PFSK-1 (cell line): ENCODE measurements around the gene ITM2B.

ENCODE experiments used
- POLR2AphosphoS5 ChIP-seq: IDR thresholded peaks from 2 replicates; pipeline ENCODE4 v1.6.1; 2012; ENCODE audit warnings: low read depth, mild to moderate bottlenecking, control low read depth, low read length, moderate library complexity
- SIN3A ChIP-seq: IDR thresholded peaks from 2 replicates; pipeline ENCODE4 v1.6.1; 2012; ENCODE audit warnings: mild to moderate bottlenecking, low read length, moderate library complexity, borderline replicate concordance; ENCODE audit not compliant: insufficient read depth
- TAF1 ChIP-seq: IDR thresholded peaks from 2 replicates; pipeline ENCODE4 v1.6.1; 2012; ENCODE audit warnings: low read length, control low read depth, borderline replicate concordance; ENCODE audit not compliant: insufficient read depth
- TF ChIP-seq, protein P1 (sequence below), 2 experiments: IDR thresholded peaks; 2 replicates each; pipeline versions ENCODE4 v1.6.1 to v1.8.0; 2011 to 2012; ENCODE audit warnings: low read depth in 2 of 2, low read length in 2 of 2, control low read depth in 1 of 2, inconsistent platforms in 1 of 2, mild to moderate bottlenecking in 1 of 2, moderate library complexity in 1 of 2; ENCODE audit not compliant: insufficient read depth in 1 of 2

DNA sequence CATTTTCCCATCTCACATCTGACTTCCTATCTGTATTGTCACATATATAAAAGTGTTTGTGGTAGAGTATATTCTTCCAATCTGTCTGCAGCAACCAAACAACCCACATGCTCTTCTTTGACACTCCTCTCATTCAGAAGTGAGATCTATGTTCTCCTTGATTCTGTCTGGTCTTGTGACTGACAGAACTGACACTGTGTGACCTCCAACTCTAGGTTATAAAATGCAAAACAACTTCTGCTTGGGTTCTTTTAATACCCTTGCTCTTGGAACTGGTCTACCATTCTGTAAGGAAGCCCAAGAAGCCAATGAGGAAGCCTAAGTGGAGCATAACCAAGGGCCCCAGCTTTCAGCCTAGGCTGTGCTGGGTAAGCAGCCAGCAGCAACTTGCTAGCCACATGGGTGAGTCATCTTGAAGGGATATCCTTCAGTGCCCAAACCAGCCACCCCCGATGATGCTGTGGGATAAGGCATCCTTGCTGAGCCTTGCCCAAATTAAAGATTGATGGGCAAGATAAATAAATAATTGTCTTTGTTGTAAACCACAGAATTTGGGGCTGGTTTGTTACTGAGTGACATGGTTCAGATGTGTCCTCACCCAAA, 18.4 kb upstream of the ITM2B start:
- no peak for TF ChIP-seq TAF1
- no peak for TF ChIP-seq POLR2AphosphoS5
- TF ChIP-seq, protein P1, sequence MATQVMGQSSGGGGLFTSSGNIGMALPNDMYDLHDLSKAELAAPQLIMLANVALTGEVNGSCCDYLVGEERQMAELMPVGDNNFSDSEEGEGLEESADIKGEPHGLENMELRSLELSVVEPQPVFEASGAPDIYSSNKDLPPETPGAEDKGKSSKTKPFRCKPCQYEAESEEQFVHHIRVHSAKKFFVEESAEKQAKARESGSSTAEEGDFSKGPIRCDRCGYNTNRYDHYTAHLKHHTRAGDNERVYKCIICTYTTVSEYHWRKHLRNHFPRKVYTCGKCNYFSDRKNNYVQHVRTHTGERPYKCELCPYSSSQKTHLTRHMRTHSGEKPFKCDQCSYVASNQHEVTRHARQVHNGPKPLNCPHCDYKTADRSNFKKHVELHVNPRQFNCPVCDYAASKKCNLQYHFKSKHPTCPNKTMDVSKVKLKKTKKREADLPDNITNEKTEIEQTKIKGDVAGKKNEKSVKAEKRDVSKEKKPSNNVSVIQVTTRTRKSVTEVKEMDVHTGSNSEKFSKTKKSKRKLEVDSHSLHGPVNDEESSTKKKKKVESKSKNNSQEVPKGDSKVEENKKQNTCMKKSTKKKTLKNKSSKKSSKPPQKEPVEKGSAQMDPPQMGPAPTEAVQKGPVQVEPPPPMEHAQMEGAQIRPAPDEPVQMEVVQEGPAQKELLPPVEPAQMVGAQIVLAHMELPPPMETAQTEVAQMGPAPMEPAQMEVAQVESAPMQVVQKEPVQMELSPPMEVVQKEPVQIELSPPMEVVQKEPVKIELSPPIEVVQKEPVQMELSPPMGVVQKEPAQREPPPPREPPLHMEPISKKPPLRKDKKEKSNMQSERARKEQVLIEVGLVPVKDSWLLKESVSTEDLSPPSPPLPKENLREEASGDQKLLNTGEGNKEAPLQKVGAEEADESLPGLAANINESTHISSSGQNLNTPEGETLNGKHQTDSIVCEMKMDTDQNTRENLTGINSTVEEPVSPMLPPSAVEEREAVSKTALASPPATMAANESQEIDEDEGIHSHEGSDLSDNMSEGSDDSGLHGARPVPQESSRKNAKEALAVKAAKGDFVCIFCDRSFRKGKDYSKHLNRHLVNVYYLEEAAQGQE (IDR thresholded peaks at IDR 0.05; ENCODE audit: insufficient read depth in 1 of 2, low read depth in 2 of 2, low read length in 2 of 2) = no peak
- no peak for TF ChIP-seq SIN3A
